GM18909 (cell line): Measurements from ENCODE around the gene ZNF200.
"Not testable (repeated sequence)": the region's sequence is repeated elsewhere in the genome, so short reads cannot be mapped to it uniquely, and the experiment has no call there.

Source experiments
- ATAC-seq: cut with Tn5 transposase; IDR thresholded peaks from one replicate; pipeline ENCODE4 v1.9.1; 2021; ENCODE audit warnings: mild to moderate bottlenecking; ENCODE audit not compliant: unreplicated experiment, poor library complexity

Gene ZNF200

DNA sequence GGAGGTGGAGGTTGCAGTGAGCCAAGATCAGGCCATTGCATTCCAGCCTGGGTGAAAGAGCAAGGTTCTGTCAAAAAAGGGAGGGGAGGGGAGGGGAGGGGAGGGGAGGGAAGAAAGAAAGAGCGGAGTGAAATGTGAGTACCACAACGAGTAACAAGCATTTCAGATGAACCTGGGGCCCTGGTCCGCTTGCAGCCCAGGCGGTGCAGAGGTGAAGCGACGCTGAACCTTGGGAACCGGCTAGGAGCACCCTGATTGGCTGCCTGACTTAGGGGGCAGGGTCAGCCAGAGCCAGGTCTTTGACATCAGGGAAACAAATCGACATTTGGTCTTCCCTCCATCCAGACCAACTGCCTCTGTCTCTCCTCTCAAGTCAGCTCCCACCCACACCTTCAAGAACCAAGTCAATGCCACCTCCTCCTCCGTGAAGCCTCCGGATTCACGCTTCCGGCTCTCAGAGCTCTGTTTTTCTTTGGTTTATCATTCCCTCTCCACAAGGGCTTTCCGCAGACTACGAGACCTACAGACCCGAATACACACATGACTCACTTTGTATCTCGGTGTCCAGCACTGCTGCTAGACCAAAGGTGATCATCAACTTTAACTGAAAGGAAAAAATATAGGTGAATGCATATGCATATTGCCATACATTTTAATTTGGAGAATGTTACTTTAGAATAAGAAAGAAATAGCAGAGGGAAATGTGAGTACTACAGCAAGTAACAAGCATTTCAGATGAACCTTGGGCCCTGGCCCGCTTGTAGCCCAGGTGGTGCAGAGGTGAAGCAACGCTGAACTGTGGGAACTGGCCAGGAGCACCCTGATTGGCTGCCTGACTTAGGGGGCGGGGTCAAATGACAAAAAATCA, 27.6 kb downstream of the ZNF200 start:
- no peak for ATAC-seq

DNA sequence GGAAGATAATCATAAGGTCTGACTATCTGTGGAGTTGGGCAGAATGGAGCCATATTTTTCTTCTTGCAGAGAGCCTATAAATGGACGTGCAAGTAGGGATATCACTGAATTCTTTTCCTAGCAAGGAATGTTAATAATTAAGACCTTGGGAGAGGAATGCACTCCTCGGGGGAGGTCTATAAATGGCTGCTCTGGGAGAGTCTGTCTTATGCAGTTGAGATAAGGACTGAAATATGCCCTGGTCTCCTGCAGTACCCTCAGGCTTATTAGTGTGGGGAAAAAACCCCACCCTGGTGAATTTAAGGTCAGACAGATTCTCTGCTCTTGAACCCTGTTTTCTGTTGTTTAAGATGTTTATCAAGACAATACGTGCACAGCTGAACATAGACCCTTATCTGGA, 29.0 kb downstream of the ZNF200 start:
- not testable (repeated sequence) for ATAC-seq

DNA sequence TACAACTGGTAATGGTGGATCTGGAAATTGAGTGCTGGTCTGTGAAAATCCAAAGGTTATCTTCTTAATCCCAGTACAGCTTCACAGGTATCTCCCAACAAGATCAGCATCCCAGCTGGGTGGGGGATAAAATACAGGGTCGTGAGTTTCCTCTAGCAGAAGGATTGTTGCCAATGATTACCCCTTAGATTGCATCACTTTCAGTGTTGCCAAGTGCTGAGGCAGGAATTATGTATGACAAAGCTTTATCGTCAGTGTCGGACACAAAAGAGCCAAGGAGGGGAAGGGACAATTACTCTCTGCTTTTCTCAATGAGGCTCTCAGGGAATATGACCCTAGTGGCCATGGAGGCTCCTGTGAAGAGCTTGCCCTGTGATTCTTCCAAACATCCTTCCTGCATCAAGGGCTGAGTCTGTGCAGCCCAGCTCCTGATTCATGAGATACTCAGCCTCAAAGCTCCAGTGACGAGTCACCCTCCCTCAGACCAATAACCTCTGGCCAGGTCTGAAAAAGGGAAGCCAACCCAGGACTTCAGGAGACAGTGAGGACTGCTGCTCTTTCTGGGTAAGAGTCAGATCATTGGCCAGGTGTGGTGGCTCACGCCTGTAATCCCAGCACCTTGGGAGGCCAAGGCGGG, 31.9 kb downstream of the ZNF200 start:
- ATAC-seq: no peak

DNA sequence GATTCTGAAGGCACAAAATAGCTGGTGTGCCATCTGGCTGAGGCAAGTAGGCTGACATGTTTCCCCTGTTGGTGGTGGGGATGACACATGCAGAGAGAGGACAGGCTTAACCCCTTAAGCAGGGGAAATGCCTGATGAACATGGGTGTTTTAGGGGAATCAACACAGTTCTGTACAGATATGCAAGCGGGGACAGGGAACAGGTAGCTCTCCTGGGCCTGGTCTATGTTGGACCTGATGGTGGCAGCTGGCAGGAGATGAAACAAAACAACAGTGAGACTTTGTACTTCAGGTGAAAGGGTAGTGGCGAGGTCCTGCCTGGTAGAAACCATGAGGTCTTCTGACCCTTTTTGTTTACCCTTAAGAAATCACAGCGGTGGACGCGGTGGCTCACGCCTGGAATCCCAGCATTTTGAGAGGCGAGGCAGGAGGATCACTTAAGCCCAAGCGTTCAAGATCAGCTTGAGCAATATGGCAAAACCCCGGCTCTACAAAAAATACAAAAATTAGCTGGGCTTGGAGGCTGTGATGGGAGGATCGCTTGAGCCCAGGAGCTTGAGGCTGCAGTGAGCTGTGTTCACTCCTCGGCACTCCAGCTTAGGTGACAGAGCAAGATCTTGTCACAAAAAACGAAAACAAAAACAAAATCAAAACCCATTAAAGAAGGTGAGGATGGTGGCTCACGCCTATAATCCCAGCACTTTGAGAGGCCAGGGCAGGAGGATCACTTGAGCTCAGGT, 36.5 kb downstream of the ZNF200 start:
- ATAC-seq: no peak

DNA sequence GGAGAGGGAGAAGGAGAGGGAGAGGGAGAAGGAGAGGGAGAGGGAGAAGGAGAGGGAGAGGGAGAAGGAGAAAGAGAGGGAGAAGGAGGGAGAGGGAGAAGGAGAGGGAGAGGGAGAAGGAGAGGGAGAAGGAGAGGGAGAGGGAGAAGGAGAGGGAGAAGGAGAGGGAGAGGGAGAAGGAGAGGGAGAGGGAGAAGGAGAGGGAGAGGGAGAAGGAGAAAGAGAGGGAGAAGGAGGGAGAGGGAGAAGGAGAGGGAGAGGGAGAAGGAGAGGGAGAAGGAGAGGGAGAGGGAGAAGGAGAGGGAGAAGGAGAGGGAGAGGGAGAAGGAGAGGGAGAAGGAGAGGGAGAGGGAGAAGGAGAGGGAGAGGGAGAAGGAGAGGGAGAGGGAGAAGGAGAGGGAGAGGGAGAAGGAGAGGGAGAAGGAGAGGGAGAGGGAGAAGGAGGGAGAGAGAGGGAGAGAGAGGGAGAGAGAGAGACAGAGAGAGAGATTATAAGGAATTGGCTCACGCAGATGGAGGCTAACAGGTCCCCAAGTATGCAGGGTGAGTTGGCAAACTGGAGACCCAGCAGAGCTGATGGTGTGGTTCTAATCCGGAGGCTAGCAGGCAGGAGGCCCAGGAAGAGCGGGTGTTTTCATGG, 37.1 kb downstream of the ZNF200 start:
- not testable (repeated sequence) for ATAC-seq

DNA sequence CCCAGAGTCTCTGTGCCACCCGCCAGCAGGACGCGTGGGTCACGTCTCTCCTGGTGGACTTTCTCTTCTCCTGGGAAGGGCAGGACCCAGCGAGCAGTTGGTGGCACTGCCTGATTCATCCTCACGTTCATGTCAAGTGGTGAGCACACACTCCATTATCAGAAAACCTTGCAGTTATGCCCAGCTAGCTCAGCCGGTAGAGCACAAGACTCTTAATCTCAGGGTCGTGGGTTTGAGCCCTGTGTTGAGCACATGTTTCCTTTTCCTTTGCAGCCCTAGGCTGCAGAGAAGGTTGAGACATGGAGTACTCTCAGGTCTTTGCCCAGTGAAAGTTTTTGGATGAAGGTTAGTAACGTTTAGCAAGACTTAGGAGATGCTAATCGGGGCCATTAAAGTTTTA, 39.0 kb downstream of the ZNF200 start:
- ATAC-seq: no peak

DNA sequence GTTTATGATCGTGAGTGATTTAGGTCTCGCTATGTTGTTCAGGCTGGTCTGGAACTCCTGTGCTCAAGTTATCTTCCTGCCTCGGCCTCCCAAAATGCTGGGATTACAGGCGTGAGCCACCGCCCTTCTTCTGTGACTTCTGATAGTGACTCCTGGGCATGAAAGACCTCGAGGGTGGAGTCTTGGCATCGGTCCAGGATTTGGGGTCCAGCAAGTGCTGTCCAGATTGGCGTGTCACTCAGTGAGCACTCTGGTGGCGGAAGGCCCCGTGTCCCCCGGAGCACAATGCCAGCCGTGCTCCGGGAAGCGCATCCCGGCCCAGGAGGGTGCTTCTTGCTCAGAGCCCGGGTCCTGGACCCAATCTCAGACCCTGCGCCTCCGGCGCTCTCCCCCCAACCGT, 40.2 kb downstream of the ZNF200 start:
- no peak for ATAC-seq

DNA sequence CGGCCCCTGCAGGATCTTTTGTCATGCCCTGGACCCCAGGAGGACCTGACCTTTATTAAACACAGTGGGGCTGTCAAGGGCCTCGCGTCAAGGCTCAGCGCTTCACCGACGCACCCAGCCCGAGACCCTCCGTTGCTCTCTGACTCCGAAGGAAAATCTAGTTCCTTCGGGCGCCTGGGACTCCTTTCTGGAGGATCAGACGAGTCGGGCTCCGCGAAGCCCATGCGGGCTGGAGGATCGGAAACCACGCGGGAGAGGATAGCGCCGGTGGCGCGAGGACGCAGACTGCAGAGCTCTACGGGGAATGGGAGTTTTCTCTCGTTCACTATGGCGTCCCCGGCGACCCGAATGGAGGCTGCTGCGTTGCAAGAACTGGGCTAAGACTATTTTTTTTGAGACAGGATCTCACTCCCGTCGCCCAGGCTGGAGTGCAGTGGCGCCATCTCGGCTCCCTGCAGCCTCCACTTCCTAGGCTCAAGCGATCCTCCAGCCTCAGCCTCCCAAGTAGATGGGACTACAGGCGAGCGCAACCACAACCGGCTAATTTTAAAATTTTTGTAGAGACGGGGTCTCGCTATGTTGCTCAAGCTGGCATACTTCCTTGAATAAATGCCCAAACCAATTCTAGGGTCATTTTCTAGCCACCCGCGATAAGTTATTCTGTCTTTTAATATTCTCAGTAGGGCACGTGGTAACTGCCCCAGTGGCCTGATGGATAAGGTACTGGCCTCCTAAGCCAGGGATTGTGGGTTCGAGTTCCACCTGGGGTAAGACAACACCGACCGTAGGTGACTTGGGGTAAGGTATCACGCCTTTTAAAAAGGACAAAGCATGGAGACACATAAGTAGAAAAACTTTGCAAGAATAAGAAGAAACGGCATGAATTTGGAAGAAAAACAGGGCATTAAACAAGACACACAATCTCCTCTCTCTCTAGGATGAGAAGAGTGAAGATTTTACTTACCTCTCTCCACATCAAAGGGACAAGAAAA, 41.4 kb downstream of the ZNF200 start:
- no peak for ATAC-seq

DNA sequence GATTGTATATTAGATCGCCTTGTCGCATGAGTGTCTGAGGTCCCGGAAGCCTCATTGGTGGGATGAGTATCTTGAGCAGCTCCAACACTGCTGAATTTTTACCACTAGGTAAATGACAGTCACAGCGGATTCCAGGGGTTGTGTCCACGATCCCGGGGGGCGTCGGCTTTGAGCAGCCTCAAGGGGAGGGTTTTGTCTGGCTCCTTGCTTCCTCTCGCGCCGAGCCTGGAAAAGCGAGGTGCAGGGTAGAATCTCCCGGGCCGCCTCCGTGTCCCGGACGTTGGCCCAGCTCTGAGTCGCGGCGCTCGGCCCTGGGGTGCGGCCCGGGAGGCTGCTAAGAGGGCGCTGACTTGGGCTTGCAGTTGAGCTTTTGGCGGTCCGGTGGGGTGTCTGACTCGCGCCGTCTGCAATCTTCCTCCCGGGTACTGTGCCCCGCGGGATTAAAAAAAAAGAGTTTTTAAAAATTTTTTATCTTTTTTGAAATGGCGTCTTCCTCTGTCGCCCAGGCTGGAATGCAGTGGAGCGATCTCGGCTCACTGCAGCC, 42.4 kb downstream of the ZNF200 start:
- ATAC-seq: no peak

DNA sequence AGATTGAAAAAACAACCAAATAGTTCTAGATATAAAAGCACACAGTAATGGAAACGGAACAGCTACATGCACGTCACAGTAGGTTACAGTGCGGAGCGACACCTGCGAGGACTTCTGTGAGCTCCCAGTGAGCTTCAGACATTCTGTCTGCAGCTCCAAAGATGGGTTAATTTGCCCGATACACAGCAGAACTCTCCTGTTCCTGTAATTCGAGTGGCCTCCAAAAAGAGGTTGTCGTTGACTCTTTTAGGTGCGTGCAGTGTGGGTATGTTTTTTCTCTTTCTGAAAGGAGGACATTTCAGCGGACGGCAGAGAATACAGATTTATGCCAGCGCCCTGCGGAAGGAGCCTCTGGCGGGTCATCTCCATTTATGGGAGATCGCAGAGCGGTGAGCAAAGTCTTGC, 44.0 kb downstream of the ZNF200 start:
- ATAC-seq: no peak

DNA sequence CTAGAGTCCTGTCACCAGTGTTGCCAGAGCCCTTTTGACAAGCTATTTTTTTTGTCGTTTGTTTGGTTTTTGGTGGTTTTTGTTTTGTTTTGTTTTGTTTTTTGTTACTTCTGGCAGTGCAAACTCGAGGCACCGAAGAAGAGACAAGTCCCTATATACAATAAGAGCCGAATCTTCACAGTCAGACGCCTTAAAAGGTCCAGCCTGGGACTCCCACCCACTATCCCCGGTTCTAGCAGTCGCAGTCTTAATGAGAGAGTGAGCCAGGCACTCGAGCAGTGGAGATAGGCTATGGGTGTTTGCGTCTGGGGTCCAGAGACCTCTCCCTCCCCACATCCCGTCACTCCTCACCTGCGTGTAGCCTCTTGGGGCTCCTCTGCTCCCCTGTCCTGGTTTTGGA, 45.1 kb downstream of the ZNF200 start:
- ATAC-seq: no peak

DNA sequence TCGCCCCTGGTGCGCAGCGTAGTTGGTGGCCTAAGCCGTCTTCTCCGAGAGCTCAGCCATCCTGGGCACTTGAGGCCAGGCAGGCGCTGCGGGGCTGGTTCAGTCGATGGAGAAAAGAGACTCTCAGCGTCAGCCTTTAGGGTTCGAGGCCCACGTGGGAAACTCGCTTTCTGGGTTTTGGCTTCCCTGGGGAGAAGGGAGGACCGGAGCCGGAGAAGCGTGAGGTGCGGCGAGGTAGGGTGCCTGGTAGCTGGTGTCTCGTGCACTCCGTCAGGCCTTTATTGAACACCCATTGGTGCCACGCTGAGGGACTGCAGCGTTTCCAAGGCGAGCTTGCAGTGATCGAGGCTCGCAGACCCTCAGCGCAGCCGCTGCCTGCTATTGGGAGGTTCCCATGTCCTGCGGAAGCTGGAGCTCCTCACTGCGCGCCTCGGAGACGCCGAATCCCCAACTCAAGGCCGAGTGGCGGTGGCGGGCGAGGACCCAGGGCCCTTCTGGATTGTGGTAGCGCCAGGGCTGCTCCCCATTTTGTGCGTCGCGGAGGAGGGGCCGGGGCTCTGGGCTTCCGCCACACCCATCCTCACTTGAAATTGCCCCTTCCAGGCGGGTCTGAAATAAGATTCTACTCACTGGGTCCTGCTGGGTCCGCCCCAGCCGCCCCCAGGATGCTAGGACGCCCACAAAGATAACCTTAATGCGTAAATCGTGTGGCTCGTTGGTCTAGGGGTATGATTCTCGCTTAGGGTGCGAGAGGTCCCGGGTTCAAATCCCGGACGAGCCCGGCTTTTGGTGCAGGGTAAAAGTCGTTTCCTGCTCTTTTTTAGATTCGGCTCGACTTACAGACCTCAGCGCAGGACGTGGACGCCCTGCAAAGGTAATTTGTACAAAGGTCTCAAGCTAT, 45.8 kb downstream of the ZNF200 start:
- no peak for ATAC-seq

DNA sequence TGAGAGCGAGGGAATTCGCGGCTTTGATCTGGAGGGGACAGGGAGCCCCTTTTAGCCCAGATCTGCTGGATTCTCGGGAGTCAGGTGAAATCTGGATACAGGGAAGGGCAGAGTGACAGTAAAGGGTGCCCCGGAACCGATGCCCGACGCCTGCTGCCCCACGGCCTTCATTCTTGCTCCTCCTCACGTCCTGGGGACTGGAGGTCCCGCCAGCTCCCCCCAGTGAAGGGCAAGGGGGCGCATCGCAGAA, 46.4 kb downstream of the ZNF200 start:
- no peak for ATAC-seq

DNA sequence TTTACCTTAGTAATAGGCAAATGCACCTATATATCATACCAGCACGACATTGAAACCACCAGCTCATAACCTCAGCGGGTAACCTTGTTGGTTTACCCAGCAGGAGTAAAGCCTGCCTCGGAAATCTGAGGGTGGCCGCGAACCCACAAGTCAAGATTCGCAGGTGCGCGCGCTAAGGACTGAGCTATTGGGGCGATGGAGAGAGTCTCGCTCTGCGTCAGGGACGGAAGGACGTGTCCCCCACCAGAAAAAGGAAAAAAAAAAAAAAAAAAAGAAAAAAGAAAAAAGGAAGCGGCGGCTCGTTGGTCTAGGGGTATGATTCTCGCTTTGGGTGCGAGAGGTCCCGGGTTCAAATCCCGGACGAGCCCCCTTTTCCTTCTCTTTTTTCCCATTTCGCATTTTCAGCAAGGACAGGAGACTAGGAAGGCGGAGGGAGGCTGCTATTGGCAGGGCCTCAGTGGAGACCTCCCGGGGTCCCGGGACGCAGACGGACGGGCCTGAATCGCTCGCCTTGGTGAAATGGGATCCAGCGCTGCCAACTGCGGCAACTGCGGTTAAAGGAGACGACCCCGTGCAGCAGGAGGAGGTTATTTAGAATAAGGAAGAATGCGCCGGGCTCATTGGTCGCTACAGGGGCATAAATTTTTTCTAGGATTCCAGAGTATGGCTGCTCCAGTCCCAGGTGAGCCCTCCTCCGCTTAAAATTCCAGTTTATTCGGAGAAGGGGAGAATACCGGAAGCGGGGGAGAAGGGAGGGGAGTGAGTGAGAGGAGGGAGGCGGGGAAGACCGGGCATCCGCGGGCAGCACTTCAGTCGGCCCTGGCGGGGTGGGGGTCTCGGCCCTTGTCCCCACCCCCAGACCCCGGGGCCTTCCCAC, 46.9 kb downstream of the ZNF200 start, which contains the start of gene OR1F1:
TSS of gene OR1F1 (plus strand) at position 407 of the 877 bp plus-strand sequence.
- no peak for ATAC-seq

DNA sequence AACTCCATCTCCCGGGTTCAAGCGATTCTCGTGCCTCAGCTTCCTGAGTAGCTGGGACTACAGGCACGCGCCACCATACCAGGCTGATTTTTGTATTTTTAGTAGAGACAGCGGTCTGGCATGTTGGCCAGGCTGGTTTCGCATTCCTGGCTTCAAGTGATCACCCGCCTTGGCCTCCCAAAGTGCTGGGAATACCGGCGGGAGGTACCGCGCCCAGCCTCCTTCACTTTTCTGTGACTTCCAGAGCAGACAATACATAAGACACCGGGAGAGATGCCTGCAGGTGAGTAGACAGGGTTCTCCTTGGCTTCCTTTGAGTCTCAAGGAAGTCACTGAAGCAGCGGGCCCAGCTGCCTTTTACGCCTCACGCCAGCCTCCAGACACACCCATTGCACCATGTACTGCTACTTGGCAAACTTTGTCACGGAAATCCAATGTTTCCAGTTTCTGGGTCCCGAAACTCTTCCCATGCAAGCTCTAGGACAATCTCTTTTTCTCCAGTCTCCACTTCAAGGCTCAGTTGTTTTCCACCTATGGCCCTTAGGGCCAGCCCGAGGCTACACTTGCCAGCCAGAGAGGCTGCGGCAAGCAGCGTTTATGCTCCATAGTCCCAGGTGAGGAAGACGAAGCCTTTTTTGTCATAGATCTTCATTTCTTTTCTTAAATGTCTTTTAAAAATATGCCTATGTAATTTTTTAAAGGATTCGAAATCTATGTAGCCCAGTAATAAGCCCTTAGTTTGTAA, 47.8 kb downstream of the ZNF200 start:
- ATAC-seq: no peak

DNA sequence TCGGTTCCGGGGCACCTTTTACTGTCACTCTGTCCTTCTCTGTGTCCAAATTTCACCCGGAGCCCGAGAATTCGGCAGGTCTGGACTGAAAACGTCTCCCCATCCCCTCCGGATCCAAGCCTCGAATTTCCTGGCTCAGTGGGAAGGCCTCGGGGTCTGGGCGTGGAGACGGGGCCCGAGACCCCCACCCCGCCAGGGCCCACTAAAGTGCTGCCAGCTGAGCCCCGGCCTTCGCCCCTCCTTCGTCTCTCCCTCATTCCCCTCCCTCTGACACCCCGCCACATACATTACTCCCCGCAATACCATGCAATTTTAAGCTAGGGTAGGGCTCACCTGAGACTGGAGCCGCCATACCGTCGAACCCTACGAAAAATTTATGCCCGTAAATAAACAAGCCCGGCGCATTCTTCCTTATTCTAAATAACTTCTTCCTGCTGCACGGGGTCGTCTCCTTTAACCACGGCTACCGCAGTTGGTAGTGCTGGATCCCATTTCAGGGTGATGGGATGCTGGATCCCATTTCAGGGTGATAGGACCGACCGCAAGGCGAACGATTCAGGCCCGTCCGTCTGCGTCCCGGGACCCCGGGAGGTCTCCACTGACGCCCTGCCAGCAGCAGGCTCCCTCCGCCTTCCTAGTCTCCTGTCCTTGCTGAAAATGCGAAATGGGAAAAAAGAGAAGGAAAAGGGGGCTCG, 51.4 kb downstream of the ZNF200 start:
- ATAC-seq: no peak
